Panc1 (cell line): ENCODE data around the gene MOB3C. TPM values are rescaled to one million over a fixed set of nuclear protein-coding genes. Genes with fewer than 3 reads are reported as not detected.

Experiments used
- ATAC-seq: fragments of 200-7000 bp; cut with Tn5 transposase; 2 replicates; pipeline ENCODE4 v1.9.1; 2020; ENCODE audit warnings: mild to moderate bottlenecking, moderate library complexity
- BruUV-seq: library from RNA; stranded (reverse); fragments of 400-500 nt; replicated peaks from 2 replicates; lab custom pipeline; 2021; lab: Mats Ljungman, UMichigan
- CTCF ChIA-PET: fragments of 300-600 bp; sonication (Branson Sonifier 250); formaldehyde crosslinking; loops from one replicate; lab custom pipeline; 2022; ENCODE audit warnings: antibody characterized with exemption; lab: Charles Lee
- POLR2A ChIA-PET: fragments of 300-600 bp; sonication (Branson Sonifier 250); formaldehyde crosslinking; loops from one replicate; lab custom pipeline; 2022; ENCODE audit warnings: antibody characterized with exemption; lab: Charles Lee
- DNase-seq: peaks from one replicate; pipeline ENCODE4 v3.0.0-alpha.2; 2010; ENCODE audit warnings: low read depth, low spot score
- H3K27ac ChIP-seq: 2 replicates; pipeline ENCODE4 v1.5.1; 2011; ENCODE audit warnings: mild to moderate bottlenecking, low read length, inconsistent platforms
- H3K27me3 ChIP-seq: fragments of 200-500 bp; sonication (Bioruptor generic); 2 replicates; pipeline ENCODE4 v1.6.0; 2014; ENCODE audit warnings: low read length, inconsistent platforms; ENCODE audit not compliant: control insufficient read depth, insufficient read depth
- H3K36me3 ChIP-seq: fragments of 200-500 bp; sonication (Bioruptor generic); 2 replicates; pipeline ENCODE4 v1.5.1; 2014; ENCODE audit warnings: inconsistent platforms, mild to moderate bottlenecking, low read length, moderate library complexity; ENCODE audit not compliant: control insufficient read depth, insufficient read depth
- H3K4me1 ChIP-seq: 2 replicates; pipeline ENCODE4 v1.5.1; 2011; ENCODE audit warnings: inconsistent platforms, mild to moderate bottlenecking, low read length, moderate library complexity; ENCODE audit not compliant: control insufficient read depth, insufficient read depth
- H3K4me3 ChIP-seq, 2 experiments: 2 replicates each; pipeline ENCODE4 v1.5.1; 2011 to 2012; ENCODE audit warnings: low read depth in 2 of 2, low read length in 2 of 2, mild to moderate bottlenecking in 2 of 2, inconsistent platforms in 1 of 2, moderate library complexity in 1 of 2
- H3K9me3 ChIP-seq: fragments of 200-500 bp; sonication (Bioruptor generic); 2 replicates; pipeline ENCODE4 v1.5.1; 2014; ENCODE audit warnings: low read depth, mild to moderate bottlenecking, inconsistent platforms, low read length, moderate library complexity; ENCODE audit not compliant: control insufficient read depth, insufficient read depth
- CTCF ChIP-seq: fragments of 450-650 bp; IDR thresholded peaks from 2 replicates; pipeline ENCODE4 v1.5.1; 2017; ENCODE audit warnings: mild to moderate bottlenecking
- POLR2AphosphoS5 ChIP-seq: IDR thresholded peaks from 2 replicates; pipeline ENCODE4 v1.6.1; 2012; ENCODE audit warnings: mild to moderate bottlenecking, low read depth, low read length, moderate library complexity
- REST ChIP-seq, 2 experiments: IDR thresholded peaks; 2 replicates each; pipeline ENCODE4 v1.6.1; 2011 to 2012; ENCODE audit warnings: low read depth in 2 of 2, control low read depth in 1 of 2, low read length in 1 of 2, mild to moderate bottlenecking in 1 of 2, moderate library complexity in 1 of 2; ENCODE audit not compliant: insufficient read depth in 1 of 2
- SIN3A ChIP-seq: IDR thresholded peaks from 2 replicates; pipeline ENCODE4 v1.6.1; 2012; ENCODE audit warnings: low read depth, mild to moderate bottlenecking, low read length, moderate library complexity, borderline replicate concordance; ENCODE audit not compliant: insufficient read depth
- TCF7L2 ChIP-seq: IDR thresholded peaks from 2 replicates; pipeline ENCODE4 v1.6.1; 2011; ENCODE audit warnings: mild to moderate bottlenecking, low read depth, low read length, inconsistent platforms
- in situ Hi-C: cut with HindIII; loops from 2 replicates; pipeline ENCODE4 v1.10.0; 2016; ENCODE audit warnings: low sequenced_read_pairs, low pct_unique_long_range_greater_than_20kb
- intact Hi-C: fragments of 100-400 bp; cut with micrococcal nuclease; formaldehyde crosslinking; loops from one replicate; pipeline ENCODE4 v1.10.0; 2022; ENCODE audit not compliant: unreplicated experiment
- total RNA-seq: library from RNA; stranded (reverse); gene quantifications from one replicate; pipeline ENCODE4 v1.2.1, GENCODE V29; 2021; ENCODE audit not compliant: unreplicated experiment

Gene MOB3C
- total RNA-seq, 1 experiment from 2014 or later = 10.5 TPM

- DNase-seq = no peak
- Histone ChIP-seq H3K4me1 (peaks cover 32% of the 10 kb centered on the region), H3K27me3 (no peaks in the 10 kb centered on the region), H3K4me3 (no peak overlapping the region), H3K36me3 (no peaks in the 10 kb centered on the region), H3K9me3 (no peaks in the 10 kb centered on the region), H3K27ac (peak overlapping the region; percentile 89)
- POLR2A ChIA-PET = no interaction called here
- ATAC-seq = no peak
- no TSS peak for BruUV-seq
- intact Hi-C loops = no loop called here
- CTCF ChIA-PET = no interaction called here
- in situ Hi-C loops = no loop called here
- TF ChIP-seq SIN3A = no peak
Observed at GRCh38 chr1:46642115-46642680, 25.6 kb upstream of the MOB3C start.

DNA sequence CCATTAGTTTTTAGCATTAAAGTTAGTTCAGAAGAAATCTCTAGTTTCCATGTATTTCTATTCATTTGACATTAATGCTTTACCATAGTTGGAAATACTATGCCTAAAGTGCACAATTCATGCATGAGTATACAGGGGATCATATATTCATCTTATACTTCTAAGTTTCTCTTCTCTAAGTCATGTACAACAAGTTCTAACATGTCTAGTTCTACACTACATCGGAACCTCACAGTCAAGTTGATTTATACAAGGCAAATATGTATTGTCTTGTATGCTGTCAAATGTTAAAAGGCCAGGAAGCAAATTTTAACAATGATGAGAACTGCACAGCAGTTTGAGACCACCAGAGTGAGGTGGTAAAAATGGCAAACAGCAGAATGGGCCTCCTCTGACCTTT is 22.9 kb upstream of the MOB3C start:
- Histone ChIP-seq H3K27ac (peak overlapping the region; percentile 36; the same call in 1 of the 2 replicates), H3K36me3 (no peaks in the 10 kb centered on the region), H3K27me3 (no peaks in the 10 kb centered on the region), H3K4me1 (peaks cover 25% of the 10 kb centered on the region), H3K9me3 (no peaks in the 10 kb centered on the region), H3K4me3 (no peak overlapping the region)
- ATAC-seq (no peak), DNase-seq (no peak)
- TF ChIP-seq CTCF (no peak), SIN3A (no peak), TCF7L2 (no peak), POLR2AphosphoS5 (no peak), REST (IDR thresholded peaks at IDR 0.05; ENCODE audit: insufficient read depth in 1 of 2, low read depth in 2 of 2, low read length in 1 of 2) (no peak)
- ChIA-PET CTCF (no interaction called here), POLR2A (no interaction called here)
- intact Hi-C loops (no loop called here), in situ Hi-C loops (no loop called here)
- no TSS peak for BruUV-seq

DNA sequence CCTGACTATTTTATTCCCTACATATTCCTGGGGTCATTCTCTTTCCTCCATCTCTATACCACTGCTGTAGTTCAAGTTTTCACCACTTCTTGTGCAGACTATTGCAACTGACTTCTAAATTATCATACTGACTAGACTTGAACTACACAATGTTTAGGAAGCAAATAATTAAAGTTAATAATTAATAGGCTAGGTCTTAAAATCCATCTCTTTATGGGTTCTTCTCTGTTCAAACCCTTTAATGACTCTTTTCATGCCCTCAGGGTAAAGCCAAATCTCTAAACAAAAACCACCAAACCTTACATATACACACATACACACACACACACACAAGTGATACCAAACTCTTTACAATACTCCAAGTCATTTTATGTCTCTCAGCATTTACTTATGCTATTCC is 22.3 kb upstream of the MOB3C start:
- in situ Hi-C loops = no loop called here
- TF ChIP-seq SIN3A = no peak
- TF ChIP-seq CTCF = no peak
- no peak for TF ChIP-seq REST (IDR thresholded peaks at IDR 0.05; ENCODE audit: insufficient read depth in 1 of 2, low read depth in 2 of 2, low read length in 1 of 2)
- TF ChIP-seq TCF7L2 = no peak
- ATAC-seq (no peak), DNase-seq (no peak)
- Histone ChIP-seq H3K9me3 (no peaks in the 10 kb centered on the region), H3K4me1 (peaks cover 22% of the 10 kb centered on the region), H3K4me3 (no peak overlapping the region), H3K27me3 (no peaks in the 10 kb centered on the region), H3K36me3 (no peaks in the 10 kb centered on the region), H3K27ac (no peak overlapping the region; the same call in 1 of the 2 replicates)
- POLR2A ChIA-PET = no interaction called here
- intact Hi-C loops = no loop called here
- CTCF ChIA-PET = no interaction called here
- no TSS peak for BruUV-seq
